A673 (cell line): ENCODE results near the gene CAMK2A. TPM values are rescaled to one million over a fixed set of nuclear protein-coding genes. Genes with fewer than 3 reads are reported as not detected.

Source experiments
- BruUV-seq: library from RNA; stranded (reverse); fragments of 400-500 nt; replicated peaks from 2 replicates; lab custom pipeline; 2021; lab: Mats Ljungman, UMichigan
- CTCF ChIA-PET: fragments of 300-600 bp; sonication (Branson Sonifier 250); formaldehyde crosslinking; loops from one replicate; lab custom pipeline; 2022; ENCODE audit warnings: antibody characterized with exemption; lab: Charles Lee
- POLR2A ChIA-PET: fragments of 300-600 bp; sonication (Branson Sonifier 250); formaldehyde crosslinking; loops from one replicate; lab custom pipeline; 2022; ENCODE audit warnings: antibody characterized with exemption; ENCODE audit not compliant: low non-redundant PET; lab: Charles Lee
- DNase-seq: peaks from one replicate; pipeline ENCODE4 v3.0.0-alpha.2; 2015; ENCODE audit warnings: low spot score
- H3K27ac ChIP-seq: fragments of 200-600 bp; sonication (generic); 2 replicates; pipeline ENCODE4 v1.5.1; 2016; ENCODE audit warnings: mixed run types, low read depth, mild to moderate bottlenecking, mixed read lengths, antibody characterized with exemption, low read length; ENCODE audit not compliant: poor library complexity, severe bottlenecking
- H3K27me3 ChIP-seq: fragments of 200-600 bp; sonication (generic); replicated peaks from 2 replicates; pipeline ENCODE4 v1.6.1; 2017; ENCODE audit warnings: mixed run types, low read depth, mild to moderate bottlenecking, mixed read lengths, antibody characterized with exemption, low read length; ENCODE audit not compliant: insufficient read depth, poor library complexity
- H3K36me3 ChIP-seq: fragments of 200-600 bp; sonication (generic); 2 replicates; pipeline ENCODE4 v1.6.1; 2016; ENCODE audit warnings: mixed run types, mild to moderate bottlenecking, mixed read lengths, antibody characterized with exemption, low read length; ENCODE audit not compliant: insufficient read depth, poor library complexity, severe bottlenecking
- H3K4me1 ChIP-seq: fragments of 200-600 bp; sonication (generic); 2 replicates; pipeline ENCODE4 v1.6.1; 2017; ENCODE audit warnings: mixed run types, mild to moderate bottlenecking, mixed read lengths, antibody characterized with exemption, low read length; ENCODE audit not compliant: insufficient read depth, poor library complexity, severe bottlenecking
- H3K4me3 ChIP-seq: fragments of 200-600 bp; sonication (generic); 2 replicates; pipeline ENCODE4 v1.5.1; 2016; ENCODE audit warnings: low read depth, mixed run types, mild to moderate bottlenecking, mixed read lengths, low read length; ENCODE audit not compliant: poor library complexity, severe bottlenecking
- H3K9me3 ChIP-seq: fragments of 200-600 bp; sonication (generic); 2 replicates; pipeline ENCODE4 v1.6.1; 2016; ENCODE audit warnings: mixed run types, low read depth, mild to moderate bottlenecking, mixed read lengths, antibody characterized with exemption, low read length; ENCODE audit not compliant: poor library complexity, severe bottlenecking
- EZH2 ChIP-seq: fragments of 200-600 bp; sonication (generic); IDR thresholded peaks from 2 replicates; pipeline ENCODE4 v1.6.1; 2017; ENCODE audit warnings: borderline replicate concordance, low read depth, mild to moderate bottlenecking, mixed read lengths, antibody characterized with exemption, low read length; ENCODE audit not compliant: poor library complexity, severe bottlenecking
- intact Hi-C: fragments of 100-400 bp; cut with micrococcal nuclease; formaldehyde crosslinking; loops from one replicate; pipeline ENCODE4 v1.10.0; 2022; ENCODE audit not compliant: unreplicated experiment
- total RNA-seq: library from RNA; stranded (reverse); gene quantifications from 2 replicates; pipeline ENCODE4 v1.2.3, GENCODE V29; 2021
- TF ChIP-seq, protein P1 (sequence below): fragments of 300-800, 200-600 bp; sonication (generic); conservative IDR thresholded peaks from 2 replicates; pipeline ENCODE4 v1.5.1; 2017; ENCODE audit warnings: low read depth, mild to moderate bottlenecking, antibody characterized with exemption, low read length, moderate library complexity, mixed read lengths

CAMK2A gene
- total RNA-seq, 1 experiment from 2014 or later = not detected

GRCh38 chr5:150279330-150280020 is 10.1 kb downstream of the CAMK2A start:
- ChIA-PET CTCF (no interaction called here), POLR2A (no interaction called here)
- H3K36me3 ChIP-seq = no peaks in the 10 kb centered on the region
- intact Hi-C loops = no loop called here
- no peak overlapping the region for H3K27ac ChIP-seq
- no peaks in the 10 kb centered on the region for H3K9me3 ChIP-seq
- no peak overlapping the region for H3K4me3 ChIP-seq
- no TSS peak for BruUV-seq
- H3K27me3 ChIP-seq = no peaks in the 10 kb centered on the region
- DNase-seq = no peak
- TF ChIP-seq, protein P1, sequence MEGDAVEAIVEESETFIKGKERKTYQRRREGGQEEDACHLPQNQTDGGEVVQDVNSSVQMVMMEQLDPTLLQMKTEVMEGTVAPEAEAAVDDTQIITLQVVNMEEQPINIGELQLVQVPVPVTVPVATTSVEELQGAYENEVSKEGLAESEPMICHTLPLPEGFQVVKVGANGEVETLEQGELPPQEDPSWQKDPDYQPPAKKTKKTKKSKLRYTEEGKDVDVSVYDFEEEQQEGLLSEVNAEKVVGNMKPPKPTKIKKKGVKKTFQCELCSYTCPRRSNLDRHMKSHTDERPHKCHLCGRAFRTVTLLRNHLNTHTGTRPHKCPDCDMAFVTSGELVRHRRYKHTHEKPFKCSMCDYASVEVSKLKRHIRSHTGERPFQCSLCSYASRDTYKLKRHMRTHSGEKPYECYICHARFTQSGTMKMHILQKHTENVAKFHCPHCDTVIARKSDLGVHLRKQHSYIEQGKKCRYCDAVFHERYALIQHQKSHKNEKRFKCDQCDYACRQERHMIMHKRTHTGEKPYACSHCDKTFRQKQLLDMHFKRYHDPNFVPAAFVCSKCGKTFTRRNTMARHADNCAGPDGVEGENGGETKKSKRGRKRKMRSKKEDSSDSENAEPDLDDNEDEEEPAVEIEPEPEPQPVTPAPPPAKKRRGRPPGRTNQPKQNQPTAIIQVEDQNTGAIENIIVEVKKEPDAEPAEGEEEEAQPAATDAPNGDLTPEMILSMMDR = no peak
- TF ChIP-seq EZH2 = no peak
- peaks cover 5% of the 10 kb centered on the region for H3K4me1 ChIP-seq

GRCh38 chr5:150278916-150279315 is 10.7 kb downstream of the CAMK2A start:
- POLR2A ChIA-PET = no interaction called here
- TF ChIP-seq, protein P1 = no peak
- no peak for TF ChIP-seq EZH2
- intact Hi-C loops = no loop called here
- H3K9me3 ChIP-seq = no peaks in the 10 kb centered on the region
- H3K27me3 ChIP-seq = no peaks in the 10 kb centered on the region
- CTCF ChIA-PET = no interaction called here
- BruUV-seq = no TSS peak
- H3K27ac ChIP-seq = no peak overlapping the region
- no peak for DNase-seq
- H3K4me1 ChIP-seq = peaks cover 5% of the 10 kb centered on the region
- no peaks in the 10 kb centered on the region for H3K36me3 ChIP-seq
- no peak overlapping the region for H3K4me3 ChIP-seq

DNA sequence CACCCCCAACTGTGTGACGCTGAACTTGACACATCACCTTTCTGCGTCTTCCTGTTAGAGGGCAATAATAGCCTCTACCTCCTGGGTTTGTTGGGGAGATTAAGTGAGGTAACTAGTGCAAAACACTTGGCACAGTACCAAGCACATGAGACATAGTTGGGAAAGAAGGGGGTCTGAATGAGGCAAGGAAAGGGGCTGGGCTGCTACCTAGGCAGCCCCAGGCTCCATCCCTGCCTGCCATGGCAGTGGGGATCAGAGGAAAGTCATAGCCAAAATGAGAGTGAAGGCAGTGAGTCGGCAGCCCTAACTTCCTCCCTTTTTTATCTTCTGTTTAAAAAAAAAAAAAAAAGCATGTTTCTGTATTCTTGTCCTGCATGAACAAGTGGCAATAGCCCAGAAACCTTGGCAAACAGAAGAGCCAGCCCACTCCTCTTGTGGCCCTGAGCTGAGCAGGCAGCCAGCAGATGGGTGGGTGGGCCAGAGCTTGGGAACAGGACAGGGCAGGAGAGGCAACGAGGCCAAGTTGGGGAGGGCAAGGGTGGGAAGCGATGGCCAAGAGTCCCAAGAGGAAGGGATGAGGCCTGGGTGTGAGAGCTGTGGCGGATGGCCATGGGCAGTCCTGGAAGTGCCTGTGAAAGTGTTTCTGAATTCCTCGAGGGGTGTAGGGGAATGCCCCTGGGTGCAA is 11.4 kb downstream of the CAMK2A start:
- CTCF ChIA-PET = no interaction called here
- no peak for TF ChIP-seq EZH2
- TF ChIP-seq, protein P1 = no peak

More for the DNA sequence above, 11.4 kb downstream of the CAMK2A start:
- Histone ChIP-seq H3K4me3 (no peak overlapping the region), H3K4me1 (peaks cover 5% of the 10 kb centered on the region), H3K27me3 (no peaks in the 10 kb centered on the region), H3K36me3 (no peaks in the 10 kb centered on the region), H3K9me3 (no peaks in the 10 kb centered on the region), H3K27ac (no peak overlapping the region)
- POLR2A ChIA-PET = no interaction called here
- intact Hi-C loops = no loop called here
- DNase-seq = no peak
- BruUV-seq = no TSS peak
